ENCODE results near the gene COL9A3. TPM values are rescaled to one million over a fixed set of nuclear protein-coding genes. Genes with fewer than 3 reads are reported as not detected.
A peak's percentile ranks its signal among the peaks of the same experiment; 100 is the strongest.

COL9A3 gene
- total RNA-seq, 1 experiment from 2014 or later: 46.6 TPM

- H3K36me3 ChIP-seq (ENCODE audit: control insufficient read depth, insufficient read depth, low read length): no peaks in the 10 kb centered on the region
- ATAC-seq (peak; percentile 27), DNase-seq (ENCODE audit: low read depth, low spot score) (no peak)
- intact Hi-C loops (cut with micrococcal nuclease; ENCODE audit: unreplicated experiment) (no loop called here), in situ Hi-C loops (cut with HindIII; ENCODE audit: low pct_unique_long_range_greater_than_20kb, low sequenced_read_pairs) (no loop called here)
- ChIA-PET POLR2A (no interaction called here), CTCF (no interaction called here)
- no peaks in the 10 kb centered on the region for H3K27me3 ChIP-seq (ENCODE audit: control insufficient read depth, insufficient read depth, low read length)
- 0 out of 4 replicates have a peak overlapping the region, but pooled peaks of 1 of the 2 experiments have one; percentile 17 for H3K4me3 ChIP-seq (ENCODE audit: low read depth in 2 of 2, low read length in 2 of 2)
- no TSS peak for BruUV-seq (replicated peaks)
- H3K27ac ChIP-seq (ENCODE audit: low read length): peak overlapping the region; percentile 79
- TF ChIP-seq, protein P1, sequence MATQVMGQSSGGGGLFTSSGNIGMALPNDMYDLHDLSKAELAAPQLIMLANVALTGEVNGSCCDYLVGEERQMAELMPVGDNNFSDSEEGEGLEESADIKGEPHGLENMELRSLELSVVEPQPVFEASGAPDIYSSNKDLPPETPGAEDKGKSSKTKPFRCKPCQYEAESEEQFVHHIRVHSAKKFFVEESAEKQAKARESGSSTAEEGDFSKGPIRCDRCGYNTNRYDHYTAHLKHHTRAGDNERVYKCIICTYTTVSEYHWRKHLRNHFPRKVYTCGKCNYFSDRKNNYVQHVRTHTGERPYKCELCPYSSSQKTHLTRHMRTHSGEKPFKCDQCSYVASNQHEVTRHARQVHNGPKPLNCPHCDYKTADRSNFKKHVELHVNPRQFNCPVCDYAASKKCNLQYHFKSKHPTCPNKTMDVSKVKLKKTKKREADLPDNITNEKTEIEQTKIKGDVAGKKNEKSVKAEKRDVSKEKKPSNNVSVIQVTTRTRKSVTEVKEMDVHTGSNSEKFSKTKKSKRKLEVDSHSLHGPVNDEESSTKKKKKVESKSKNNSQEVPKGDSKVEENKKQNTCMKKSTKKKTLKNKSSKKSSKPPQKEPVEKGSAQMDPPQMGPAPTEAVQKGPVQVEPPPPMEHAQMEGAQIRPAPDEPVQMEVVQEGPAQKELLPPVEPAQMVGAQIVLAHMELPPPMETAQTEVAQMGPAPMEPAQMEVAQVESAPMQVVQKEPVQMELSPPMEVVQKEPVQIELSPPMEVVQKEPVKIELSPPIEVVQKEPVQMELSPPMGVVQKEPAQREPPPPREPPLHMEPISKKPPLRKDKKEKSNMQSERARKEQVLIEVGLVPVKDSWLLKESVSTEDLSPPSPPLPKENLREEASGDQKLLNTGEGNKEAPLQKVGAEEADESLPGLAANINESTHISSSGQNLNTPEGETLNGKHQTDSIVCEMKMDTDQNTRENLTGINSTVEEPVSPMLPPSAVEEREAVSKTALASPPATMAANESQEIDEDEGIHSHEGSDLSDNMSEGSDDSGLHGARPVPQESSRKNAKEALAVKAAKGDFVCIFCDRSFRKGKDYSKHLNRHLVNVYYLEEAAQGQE (IDR thresholded peaks at IDR 0.05; ENCODE audit: insufficient read depth in 1 of 2, low read depth in 2 of 2, low read length in 1 of 2): no peak
- TF ChIP-seq TCF7L2 (IDR thresholded peaks at IDR 0.05; ENCODE audit: low read depth, low read length): 0 out of 2 replicates have a peak, but pooled peaks have one; percentile 32
- H3K9me3 ChIP-seq (ENCODE audit: control insufficient read depth, insufficient read depth, low read depth, low read length): no peaks in the 10 kb centered on the region
- peaks cover 82% of the 10 kb centered on the region for H3K4me1 ChIP-seq (ENCODE audit: control insufficient read depth, insufficient read depth, low read length)
Measured at GRCh38 chr20:62818592-62819493, 2.0 kb downstream of the COL9A3 start.

DNA sequence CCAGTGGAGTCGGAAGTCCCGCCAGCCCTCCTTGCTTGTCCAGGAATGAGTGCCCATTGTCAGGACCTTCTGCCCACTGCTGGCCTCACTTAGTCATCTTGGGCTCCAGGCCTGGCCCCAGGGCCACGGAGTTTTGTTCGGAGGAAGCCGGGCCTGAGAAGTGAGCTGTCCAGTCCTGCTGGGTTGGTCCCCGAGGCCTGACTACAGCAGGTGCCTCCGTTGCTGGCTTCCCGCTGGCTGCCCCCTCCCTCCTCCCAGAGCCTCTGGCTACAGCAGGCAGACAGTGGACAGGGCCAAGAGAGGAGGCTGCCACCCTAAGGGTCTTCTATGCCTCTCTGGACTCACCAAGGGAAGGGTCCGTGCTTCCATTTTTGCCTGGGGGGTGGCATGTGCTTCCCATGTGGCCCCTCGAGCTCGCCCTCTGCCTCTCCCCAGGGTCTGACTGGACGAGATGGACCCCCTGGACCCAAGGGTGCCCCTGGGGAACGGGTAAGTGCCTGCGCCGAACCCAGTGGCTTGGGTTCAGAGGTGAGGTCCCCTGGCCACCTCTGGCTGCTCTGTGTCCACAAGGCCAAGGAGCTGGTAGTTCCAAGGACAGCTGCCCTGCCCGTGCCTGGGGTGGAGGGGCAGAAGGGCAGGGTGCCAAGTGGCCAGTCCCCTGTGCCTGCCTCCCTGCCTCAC is 2.8 kb downstream of the COL9A3 start:
- Histone ChIP-seq H3K27ac (ENCODE audit: low read length) (peak overlapping the region; percentile 71), H3K4me1 (ENCODE audit: control insufficient read depth, insufficient read depth, low read length) (peaks cover 79% of the 10 kb centered on the region), H3K27me3 (ENCODE audit: control insufficient read depth, insufficient read depth, low read length) (no peaks in the 10 kb centered on the region), H3K36me3 (ENCODE audit: control insufficient read depth, insufficient read depth, low read length) (no peaks in the 10 kb centered on the region), H3K9me3 (ENCODE audit: control insufficient read depth, insufficient read depth, low read depth, low read length) (no peaks in the 10 kb centered on the region), H3K4me3 (ENCODE audit: low read depth in 2 of 2, low read length in 2 of 2) (no peak overlapping the region)
- TF ChIP-seq TCF7L2 (IDR thresholded peaks at IDR 0.05; ENCODE audit: low read depth, low read length) (peak; percentile 21; the same call in 1 of the 2 replicates), CTCF (IDR thresholded peaks at IDR 0.05) (no peak), SIN3A (IDR thresholded peaks at IDR 0.05; ENCODE audit: borderline replicate concordance, insufficient read depth, low read depth, low read length) (no peak), POLR2AphosphoS5 (IDR thresholded peaks at IDR 0.05; ENCODE audit: low read depth, low read length) (0 out of 2 replicates have a peak, but pooled peaks have one; percentile 19)
- TF ChIP-seq, protein P1 (IDR thresholded peaks at IDR 0.05; ENCODE audit: insufficient read depth in 1 of 2, low read depth in 2 of 2, low read length in 1 of 2): peak; percentile 53 to 59; a peak in 2 of 4 replicates
- no TSS peak for BruUV-seq (replicated peaks)
- DNase-seq (ENCODE audit: low read depth, low spot score) (no peak), ATAC-seq (peak; percentile 30)
- ChIA-PET POLR2A (no interaction called here), CTCF (no interaction called here)
- in situ Hi-C loops (cut with HindIII; ENCODE audit: low pct_unique_long_range_greater_than_20kb, low sequenced_read_pairs) (no loop called here), intact Hi-C loops (cut with micrococcal nuclease; ENCODE audit: unreplicated experiment) (no loop called here)
